PC-3 (cell line): ENCODE data around the gene ATP5F1B.

ENCODE experiments used
- EZH2 ChIP-seq: fragments of 300-600 bp; sonication (generic); IDR thresholded peaks from one replicate; pipeline ENCODE4 v1.6.1; 2017; ENCODE audit warnings: antibody characterized with exemption, mild to moderate bottlenecking, low read length; ENCODE audit not compliant: unreplicated experiment
- TF ChIP-seq, protein P1 (sequence below): fragments of 300-600 bp; sonication (generic); conservative IDR thresholded peaks from 2 replicates; pipeline ENCODE4 v1.5.1; 2017; ENCODE audit warnings: antibody characterized with exemption, low read depth, mild to moderate bottlenecking, low read length

DNA sequence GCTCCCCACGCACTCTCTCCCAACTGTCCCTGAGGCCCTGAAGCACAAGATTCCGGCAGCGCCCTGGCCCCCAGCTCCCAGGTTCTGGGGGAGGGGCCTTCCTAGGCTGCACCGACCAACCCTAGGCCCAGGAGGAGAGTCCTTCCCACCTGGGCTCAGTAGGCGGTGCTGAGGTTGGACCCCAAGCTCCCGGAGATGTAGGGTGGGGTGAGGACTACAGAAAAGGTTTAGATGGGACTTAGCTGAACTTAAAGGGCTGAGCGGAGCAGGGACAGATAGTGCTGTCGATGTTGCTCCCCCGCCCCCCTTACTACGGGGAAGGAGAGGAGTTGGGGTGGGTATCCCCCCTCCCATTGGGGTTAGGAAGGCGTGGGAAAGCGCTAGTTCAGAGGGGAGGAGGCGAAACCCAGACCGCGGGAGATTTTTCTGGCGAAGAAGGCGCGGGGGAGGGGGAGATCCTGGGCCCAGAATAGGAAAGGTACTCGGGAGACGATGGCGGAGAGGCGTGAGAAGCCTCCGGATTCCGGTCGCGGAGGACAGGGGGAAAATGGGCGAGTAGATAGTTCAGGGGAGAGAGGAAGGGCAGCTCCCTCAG lies 11.4 kb downstream of the ATP5F1B start:
- no peak for TF ChIP-seq EZH2
- TF ChIP-seq, protein P1, sequence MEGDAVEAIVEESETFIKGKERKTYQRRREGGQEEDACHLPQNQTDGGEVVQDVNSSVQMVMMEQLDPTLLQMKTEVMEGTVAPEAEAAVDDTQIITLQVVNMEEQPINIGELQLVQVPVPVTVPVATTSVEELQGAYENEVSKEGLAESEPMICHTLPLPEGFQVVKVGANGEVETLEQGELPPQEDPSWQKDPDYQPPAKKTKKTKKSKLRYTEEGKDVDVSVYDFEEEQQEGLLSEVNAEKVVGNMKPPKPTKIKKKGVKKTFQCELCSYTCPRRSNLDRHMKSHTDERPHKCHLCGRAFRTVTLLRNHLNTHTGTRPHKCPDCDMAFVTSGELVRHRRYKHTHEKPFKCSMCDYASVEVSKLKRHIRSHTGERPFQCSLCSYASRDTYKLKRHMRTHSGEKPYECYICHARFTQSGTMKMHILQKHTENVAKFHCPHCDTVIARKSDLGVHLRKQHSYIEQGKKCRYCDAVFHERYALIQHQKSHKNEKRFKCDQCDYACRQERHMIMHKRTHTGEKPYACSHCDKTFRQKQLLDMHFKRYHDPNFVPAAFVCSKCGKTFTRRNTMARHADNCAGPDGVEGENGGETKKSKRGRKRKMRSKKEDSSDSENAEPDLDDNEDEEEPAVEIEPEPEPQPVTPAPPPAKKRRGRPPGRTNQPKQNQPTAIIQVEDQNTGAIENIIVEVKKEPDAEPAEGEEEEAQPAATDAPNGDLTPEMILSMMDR: no peak
